Fibroblast of lung (primary cell): ENCODE results near the gene WRAP53. TPM values are rescaled to one million over a fixed set of nuclear protein-coding genes. Genes with fewer than 3 reads are reported as not detected.

Experiments used
- DNase-seq, 2 donors: peaks; one replicate each; pipeline versions ENCODE4 v3.0.0 to v3.0.0-alpha.2; 2010; ENCODE audit warnings: low read depth in 2 of 2
- H2AFZ ChIP-seq: 2 replicates; pipeline ENCODE4 v1.5.1; 2012; ENCODE audit warnings: low read length, control low read depth, inconsistent platforms
- H3K27ac ChIP-seq: 2 replicates; pipeline ENCODE4 v1.5.1; 2011; ENCODE audit warnings: low read length, control low read depth; ENCODE audit not compliant: insufficient read depth
- H3K27me3 ChIP-seq: 2 replicates; pipeline ENCODE4 v1.5.1; 2011; ENCODE audit warnings: mild to moderate bottlenecking, low read length; ENCODE audit not compliant: control insufficient read depth, insufficient read depth
- H3K36me3 ChIP-seq: 2 replicates; pipeline ENCODE4 v1.5.1; 2011; ENCODE audit warnings: low read length; ENCODE audit not compliant: control insufficient read depth, insufficient read depth
- H3K4me1 ChIP-seq: 2 replicates; pipeline ENCODE4 v1.5.1; 2011; ENCODE audit warnings: low read length; ENCODE audit not compliant: control insufficient read depth, insufficient read depth; ENCODE audit errors: extremely low read depth
- H3K4me2 ChIP-seq: 2 replicates; pipeline ENCODE4 v1.5.1; 2011; ENCODE audit warnings: low read length, control low read depth; ENCODE audit not compliant: insufficient read depth; ENCODE audit errors: extremely low read depth
- H3K4me3 ChIP-seq, 4 experiments: fragments of 200-600 bp in 1 of 4; sonication (generic) in 1 of 4; replicated peaks in 1 of 4; 2 replicates each; pipeline ENCODE4 v1.5.1; 2011 to 2016; ENCODE audit warnings: low read length in 4 of 4, low read depth in 3 of 4, mild to moderate bottlenecking in 3 of 4, control low read depth in 2 of 4, inconsistent platforms in 1 of 4, mixed read lengths in 1 of 4; ENCODE audit not compliant: insufficient read depth in 1 of 4; ENCODE audit errors: control extremely low read depth in 1 of 4
- H3K79me2 ChIP-seq: 2 replicates; pipeline ENCODE4 v1.5.1; 2012; ENCODE audit warnings: mild to moderate bottlenecking, low read length, inconsistent platforms; ENCODE audit not compliant: control insufficient read depth, insufficient read depth
- H3K9ac ChIP-seq: 2 replicates; pipeline ENCODE4 v1.5.1; 2011; ENCODE audit warnings: mild to moderate bottlenecking, low read length, control low read depth; ENCODE audit not compliant: insufficient read depth
- H3K9me3 ChIP-seq: 2 replicates; pipeline ENCODE4 v1.5.1; 2012; ENCODE audit warnings: low read depth, low read length; ENCODE audit not compliant: control insufficient read depth, insufficient read depth
- H4K20me1 ChIP-seq: 2 replicates; pipeline ENCODE4 v1.5.1; 2011; ENCODE audit warnings: low read length; ENCODE audit not compliant: control insufficient read depth, insufficient read depth; ENCODE audit errors: extremely low read depth
- EZH2 ChIP-seq: IDR thresholded peaks from 2 replicates; pipeline ENCODE4 v1.5.1; 2012; ENCODE audit warnings: low read length, control low read depth, mild to moderate bottlenecking; ENCODE audit errors: missing control alignments
- polyA plus RNA-seq, 2 donors: library from polyadenylated mRNA; depleted of rRNA in 1 of 2; stranded (reverse) in 1 of 2; unstranded in 1 of 2; fragments of >200 nt; gene quantifications; 2 replicates each; pipeline ENCODE4 v1.2.1, GENCODE V29; 2011 to 2012; ENCODE audit warnings: missing spikeins in 1 of 2
- total RNA-seq: library from RNA; depleted of rRNA; stranded (reverse); fragments of >200 nt; gene quantifications from 2 replicates; pipeline ENCODE4 v1.2.1, GENCODE V29; 2014
- TF ChIP-seq, protein P1 (sequence below), 2 donors: IDR thresholded peaks in 1 of 2; conservative IDR thresholded peaks in 1 of 2; 1 replicate in 1 of 2; 2 replicates in 1 of 2; pipeline ENCODE4 v1.5.1; 2011 to 2012; ENCODE audit warnings: low read length in 2 of 2, control low read depth in 1 of 2, inconsistent platforms in 1 of 2, low read depth in 1 of 2, mild to moderate bottlenecking in 1 of 2

WRAP53 gene
- total and polyA plus RNA-seq, 2 donors (not counting 1 experiment from before 2014, with no cell fraction given): 3.0 to 3.1 TPM

DNA sequence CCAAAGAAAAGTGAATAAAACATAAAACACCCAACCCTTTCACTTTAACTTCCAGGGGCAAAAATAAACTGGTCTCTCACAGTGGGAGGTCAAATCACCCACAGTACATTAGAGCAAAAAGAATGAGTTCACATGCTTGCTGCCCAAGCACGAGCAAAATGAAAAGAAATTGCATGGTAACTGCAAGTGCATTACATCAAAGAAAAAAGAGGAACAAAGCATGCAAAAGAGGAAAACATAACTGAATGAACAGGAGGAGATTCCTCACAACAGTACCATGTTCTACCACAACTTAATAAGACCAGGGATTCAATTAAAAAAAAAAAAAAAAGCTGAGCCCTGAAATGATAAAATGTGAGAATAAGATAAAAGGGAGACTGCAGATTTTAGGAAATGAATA lies 41.5 kb downstream of the WRAP53 start:
- Histone ChIP-seq H2AFZ (no peak overlapping the region), H3K4me2 (no peak overlapping the region), H3K79me2 (no peaks in the 10 kb centered on the region), H3K4me1 (no peaks in the 10 kb centered on the region), H3K4me3 (no peak overlapping the region), H4K20me1 (no peaks in the 10 kb centered on the region), H3K9ac (no peak overlapping the region), H3K9me3 (no peaks in the 10 kb centered on the region), H3K27ac (no peak overlapping the region), H3K36me3 (no peaks in the 10 kb centered on the region), H3K27me3 (peaks cover 12% of the 10 kb centered on the region)
- DNase-seq: no peak
- no peak for TF ChIP-seq EZH2
- TF ChIP-seq, protein P1, sequence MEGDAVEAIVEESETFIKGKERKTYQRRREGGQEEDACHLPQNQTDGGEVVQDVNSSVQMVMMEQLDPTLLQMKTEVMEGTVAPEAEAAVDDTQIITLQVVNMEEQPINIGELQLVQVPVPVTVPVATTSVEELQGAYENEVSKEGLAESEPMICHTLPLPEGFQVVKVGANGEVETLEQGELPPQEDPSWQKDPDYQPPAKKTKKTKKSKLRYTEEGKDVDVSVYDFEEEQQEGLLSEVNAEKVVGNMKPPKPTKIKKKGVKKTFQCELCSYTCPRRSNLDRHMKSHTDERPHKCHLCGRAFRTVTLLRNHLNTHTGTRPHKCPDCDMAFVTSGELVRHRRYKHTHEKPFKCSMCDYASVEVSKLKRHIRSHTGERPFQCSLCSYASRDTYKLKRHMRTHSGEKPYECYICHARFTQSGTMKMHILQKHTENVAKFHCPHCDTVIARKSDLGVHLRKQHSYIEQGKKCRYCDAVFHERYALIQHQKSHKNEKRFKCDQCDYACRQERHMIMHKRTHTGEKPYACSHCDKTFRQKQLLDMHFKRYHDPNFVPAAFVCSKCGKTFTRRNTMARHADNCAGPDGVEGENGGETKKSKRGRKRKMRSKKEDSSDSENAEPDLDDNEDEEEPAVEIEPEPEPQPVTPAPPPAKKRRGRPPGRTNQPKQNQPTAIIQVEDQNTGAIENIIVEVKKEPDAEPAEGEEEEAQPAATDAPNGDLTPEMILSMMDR (conservative IDR thresholded peaks at IDR 0.05 in 1 of 2, IDR thresholded peaks at IDR 0.05 in 1 of 2; ENCODE audit: low read depth in 1 of 2, low read length in 2 of 2): no peak

GRCh38 chr17:7732981-7733539 lies 44.8 kb downstream of the WRAP53 start:
- Histone ChIP-seq H3K4me2 (no peak overlapping the region), H3K27ac (no peak overlapping the region), H3K9ac (no peak overlapping the region), H3K4me3 (no peak overlapping the region), H2AFZ (no peak overlapping the region), H4K20me1 (no peaks in the 10 kb centered on the region), H3K36me3 (no peaks in the 10 kb centered on the region), H3K27me3 (peaks cover 24% of the 10 kb centered on the region), H3K4me1 (no peaks in the 10 kb centered on the region), H3K9me3 (no peaks in the 10 kb centered on the region), H3K79me2 (no peaks in the 10 kb centered on the region)
- no peak for TF ChIP-seq EZH2
- TF ChIP-seq, protein P1 (conservative IDR thresholded peaks at IDR 0.05 in 1 of 2, IDR thresholded peaks at IDR 0.05 in 1 of 2; ENCODE audit: low read depth in 1 of 2, low read length in 2 of 2): no peak
- DNase-seq: no peak

- peaks cover 42% of the 10 kb centered on the region for H3K27me3 ChIP-seq
- no peak overlapping the region for H3K9ac ChIP-seq
- no peak for DNase-seq
- no peaks in the 10 kb centered on the region for H3K79me2 ChIP-seq
- H3K27ac ChIP-seq: no peak overlapping the region
- no peak overlapping the region for H3K4me2 ChIP-seq
- no peaks in the 10 kb centered on the region for H4K20me1 ChIP-seq
- no peaks in the 10 kb centered on the region for H3K4me1 ChIP-seq
- H3K4me3 ChIP-seq: no peak overlapping the region
- H3K9me3 ChIP-seq: no peaks in the 10 kb centered on the region
- H2AFZ ChIP-seq: no peak overlapping the region
- TF ChIP-seq, protein P1 (conservative IDR thresholded peaks at IDR 0.05 in 1 of 2, IDR thresholded peaks at IDR 0.05 in 1 of 2; ENCODE audit: low read depth in 1 of 2, low read length in 2 of 2): no peak
- no peaks in the 10 kb centered on the region for H3K36me3 ChIP-seq
Observed at GRCh38 chr17:7737601-7738000, 49.3 kb downstream of the WRAP53 start.
